GM23338 (cell line): Measurements from ENCODE around the gene ABHD14A. TPM values are rescaled to one million over a fixed set of nuclear protein-coding genes. Genes with fewer than 3 reads are reported as not detected.

Source experiments
- ATAC-seq: fragments of 200-7000 bp; cut with Tn5 transposase; 3 replicates; pipeline ENCODE4 v1.9.1; 2020
- DNase-seq: peaks from one replicate; pipeline ENCODE4 v3.0.0-alpha.2; 2015; ENCODE audit warnings: low spot score
- H2AFZ ChIP-seq: fragments of 200-600 bp; sonication (generic); 2 replicates; pipeline ENCODE4 v1.8.0; 2016; ENCODE audit warnings: antibody characterized with exemption, mild to moderate bottlenecking, moderate library complexity
- H3F3A ChIP-seq: fragments of 200-600 bp; sonication (generic); replicated peaks from 2 replicates; pipeline ENCODE4 v1.8.0; 2017; ENCODE audit warnings: antibody characterized with exemption, mixed run types, low read depth
- H3K27ac ChIP-seq: fragments of 200-600 bp; sonication (generic); 2 replicates; pipeline ENCODE4 v1.6.1; 2016; ENCODE audit warnings: low read depth
- H3K27me3 ChIP-seq: fragments of 200-600 bp; sonication (generic); 2 replicates; pipeline ENCODE4 v1.8.0; 2016; ENCODE audit warnings: mild to moderate bottlenecking, mixed run types, moderate library complexity; ENCODE audit not compliant: insufficient read depth
- H3K36me3 ChIP-seq: fragments of 200-600 bp; sonication (generic); 2 replicates; pipeline ENCODE4 v1.8.0; 2016; ENCODE audit warnings: mild to moderate bottlenecking; ENCODE audit not compliant: insufficient read depth
- H3K4me1 ChIP-seq: fragments of 200-600 bp; sonication (generic); 2 replicates; pipeline ENCODE4 v1.8.0; 2016; ENCODE audit warnings: mild to moderate bottlenecking, moderate library complexity; ENCODE audit not compliant: insufficient read depth
- H3K4me2 ChIP-seq: fragments of 200-600 bp; sonication (generic); 2 replicates; pipeline ENCODE4 v1.7.1; 2017; ENCODE audit warnings: mixed run types
- H3K4me3 ChIP-seq: fragments of 200-600 bp; sonication (generic); 2 replicates; pipeline ENCODE4 v1.6.1; 2016; ENCODE audit warnings: mixed run types
- H3K79me2 ChIP-seq: fragments of 200-600 bp; sonication (generic); replicated peaks from 2 replicates; pipeline ENCODE4 v1.8.0; 2017; ENCODE audit warnings: mild to moderate bottlenecking; ENCODE audit not compliant: insufficient read depth
- H3K9me2 ChIP-seq: fragments of 200-600 bp; sonication (generic); 2 replicates; pipeline ENCODE4 v1.8.0; 2017; ENCODE audit not compliant: insufficient read depth
- H4K20me1 ChIP-seq: fragments of 200-600 bp; sonication (generic); replicated peaks from 2 replicates; pipeline ENCODE4 v1.8.0; 2017; ENCODE audit warnings: mild to moderate bottlenecking; ENCODE audit not compliant: insufficient read depth
- H3K27ac Mint-ChIP-seq: 2 replicates; pipeline ENCODE4 v1.8.0; 2020; ENCODE audit warnings: inconsistent platforms, mild to moderate bottlenecking, moderate library complexity, mixed read lengths
- H3K27me3 Mint-ChIP-seq: 3 replicates; pipeline ENCODE4 v1.8.0; 2022; ENCODE audit warnings: low read depth, mild to moderate bottlenecking, moderate library complexity, mixed read lengths, inconsistent platforms; ENCODE audit not compliant: insufficient read depth, poor library complexity
- H3K36me3 Mint-ChIP-seq: 3 replicates; pipeline ENCODE4 v1.8.0; 2021; ENCODE audit warnings: low read depth, mild to moderate bottlenecking, inconsistent platforms, moderate library complexity, mixed read lengths
- H3K4me1 Mint-ChIP-seq: 3 replicates; pipeline ENCODE4 v1.8.0; 2020; ENCODE audit warnings: mild to moderate bottlenecking, inconsistent platforms, mixed read lengths
- H3K4me3 Mint-ChIP-seq: 3 replicates; pipeline ENCODE4 v1.8.0; 2021; ENCODE audit warnings: moderate library complexity, mild to moderate bottlenecking, inconsistent platforms, mixed read lengths
- H3K9me3 Mint-ChIP-seq: 3 replicates; pipeline ENCODE4 v1.8.0; 2020; ENCODE audit warnings: moderate library complexity, mild to moderate bottlenecking, inconsistent platforms, mixed read lengths
- REST ChIP-seq: IDR thresholded peaks from one replicate; pipeline ENCODE4 v1.6.1; 2018; ENCODE audit warnings: antibody characterized with exemption; ENCODE audit not compliant: unreplicated experiment
- polyA plus RNA-seq: library from polyadenylated mRNA; unstranded; fragments of >200 nt; fragmentation: Nextera tagmentation; extraction: Ambion mirVana; gene quantifications from 2 replicates; pipeline ENCODE4 v1.2.1, GENCODE V29; 2016
- total RNA-seq: library from RNA; depleted of rRNA; stranded (reverse); fragments of >200 nt; shearing (Covaris generic); gene quantifications from 2 replicates; pipeline ENCODE4 v1.2.3, GENCODE V29; 2014

ABHD14A gene
- total and polyA plus RNA-seq, 2 experiments from 2014 or later: 7.8 to 12.7 TPM

- Histone ChIP-seq H3K79me2 (peaks cover 25% of the 10 kb centered on the region), H3K4me3 (no peak overlapping the region), H3K9me2 (no peaks in the 10 kb centered on the region), H3K4me2 (no peak overlapping the region), H3K4me1 (peaks cover 9% of the 10 kb centered on the region; the same call in 1 of the 2 replicates), H3K27ac (no peak overlapping the region), H3K36me3 (peaks cover 12% of the 10 kb centered on the region), H3K27me3 (no peaks in the 10 kb centered on the region), H3F3A (0 out of 2 replicates have a peak, but pooled peaks cover 2% of the 10 kb centered on the region), H4K20me1 (peaks cover 12% of the 10 kb centered on the region), H2AFZ (no peak overlapping the region)
- H3K27ac Mint-ChIP-seq: peak overlapping the region; percentile 40; the same call in 1 of the 2 replicates
- peaks cover 18% of the 10 kb centered on the region for H3K4me1 Mint-ChIP-seq
- peaks cover 20% of the 10 kb centered on the region for H3K27me3 Mint-ChIP-seq
- no peaks in the 10 kb centered on the region for H3K9me3 Mint-ChIP-seq
- peaks cover 65% of the 10 kb centered on the region for H3K36me3 Mint-ChIP-seq
- DNase-seq (no peak), ATAC-seq (no peak)
- no peak overlapping the region for H3K4me3 Mint-ChIP-seq
- no peak for TF ChIP-seq REST
Measured at GRCh38 chr3:51938780-51939425, 36.0 kb upstream of the ABHD14A start.

DNA sequence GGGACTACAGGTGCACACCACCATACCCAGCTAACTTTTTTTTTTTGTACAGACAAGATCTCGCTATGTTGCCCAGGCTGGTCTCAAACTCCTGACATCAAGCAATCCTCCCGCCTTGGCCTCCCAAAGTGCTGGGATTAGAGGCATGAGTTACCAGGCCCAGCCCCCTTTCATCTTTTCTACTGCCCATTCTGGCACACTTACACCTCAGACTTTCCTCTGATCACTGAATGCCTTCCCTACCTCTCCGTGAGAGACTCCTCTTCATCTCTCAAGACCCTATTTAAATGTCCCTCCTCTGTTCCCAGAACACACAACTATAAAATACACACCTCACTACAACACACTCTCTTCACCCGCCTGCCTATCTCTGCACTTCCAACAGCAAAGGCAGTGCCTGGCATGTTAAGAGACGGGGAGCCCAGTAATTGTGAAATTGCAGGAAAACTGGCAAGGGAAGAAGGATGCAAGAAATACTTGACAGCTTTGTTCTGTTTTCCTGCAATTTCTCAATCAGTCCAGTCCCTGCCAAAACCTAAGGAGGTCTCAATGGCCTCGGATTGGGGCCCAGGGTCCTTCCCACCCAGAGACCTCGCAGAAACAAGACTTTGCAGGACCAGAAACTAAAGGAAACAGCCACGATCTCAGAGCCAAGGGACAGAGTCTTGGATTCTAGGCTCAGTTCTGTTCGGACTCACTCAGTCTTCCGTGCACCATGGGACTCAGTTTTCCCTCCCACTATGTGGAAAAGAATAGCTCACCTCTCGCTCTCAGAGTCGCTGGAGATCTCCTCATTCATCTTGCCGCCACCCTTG is 34.0 kb upstream of the ABHD14A start:
- peaks cover 12% of the 10 kb centered on the region for H4K20me1 ChIP-seq
- no peaks in the 10 kb centered on the region for H3K9me2 ChIP-seq
- peak overlapping the region; percentile 98 for H3K4me2 ChIP-seq
- H3K27ac Mint-ChIP-seq: no peak overlapping the region
- H3K4me1 Mint-ChIP-seq: peaks cover 18% of the 10 kb centered on the region
- peak overlapping the region; percentile 92 for H3K4me3 Mint-ChIP-seq
- peaks cover 48% of the 10 kb centered on the region for H3K36me3 Mint-ChIP-seq
- peaks cover 21% of the 10 kb centered on the region for H3K27me3 Mint-ChIP-seq
- H3K4me3 ChIP-seq: peak overlapping the region; percentile 99
- H3K9me3 Mint-ChIP-seq: no peaks in the 10 kb centered on the region
- peaks cover 25% of the 10 kb centered on the region for H3K79me2 ChIP-seq
- no peaks in the 10 kb centered on the region for H3K27me3 ChIP-seq
- no peak overlapping the region for H2AFZ ChIP-seq
- DNase-seq (no peak), ATAC-seq (peak; percentile 2; the same call in 2 of the 3 replicates)
- no peak for TF ChIP-seq REST
- 0 out of 2 replicates have a peak, but pooled peaks cover 2% of the 10 kb centered on the region for H3F3A ChIP-seq
- peaks cover 6% of the 10 kb centered on the region; the same call in 1 of the 2 replicates for H3K36me3 ChIP-seq
- H3K4me1 ChIP-seq: peaks cover 9% of the 10 kb centered on the region; the same call in 1 of the 2 replicates
- H3K27ac ChIP-seq: no peak overlapping the region
